Vagina (tissue), 2 donors: ENCODE measurements around the gene ZNF408. TPM values are rescaled to one million over a fixed set of nuclear protein-coding genes. Genes with fewer than 3 reads are reported as not detected.

ENCODE experiments used
- DNase-seq, 2 donors: peaks; one replicate each; pipeline ENCODE4 v3.0.0-alpha.2; 2017; ENCODE audit errors: extremely low spot score in 2 of 2
- H3K27ac ChIP-seq: fragments of 200-600 bp; sonication (generic); one replicate; pipeline ENCODE4 v1.5.1; 2019
- H3K27me3 ChIP-seq: fragments of 200-600 bp; sonication (generic); one replicate; pipeline ENCODE4 v1.5.1; 2019
- H3K36me3 ChIP-seq, 2 donors: fragments of 200-600 bp; sonication (generic); one replicate each; pipeline ENCODE4 v1.5.1; 2017 to 2019
- H3K4me1 ChIP-seq: fragments of 200-600 bp; sonication (generic); one replicate; pipeline ENCODE4 v1.5.1; 2019
- H3K4me3 ChIP-seq, 2 donors: fragments of 200-600 bp; sonication (generic); 1 replicate in 1 of 2; 2 replicates in 1 of 2; pipeline ENCODE4 v1.5.1; 2016 to 2019
- H3K9me3 ChIP-seq: fragments of 200-600 bp; sonication (generic); one replicate; pipeline ENCODE4 v1.5.1; 2019
- CTCF ChIP-seq, 3 experiments: fragments of 450-650 bp in 2 of 3; fragments of 200-600 bp in 1 of 3; sonication (generic) in 1 of 3; IDR thresholded peaks; one replicate each; pipeline ENCODE4 v1.5.1; 2017 to 2019; ENCODE audit warnings: antibody characterized with exemption in 3 of 3, mild to moderate bottlenecking in 2 of 3, moderate library complexity in 2 of 3
- POLR2A ChIP-seq, 2 donors: fragments of 450-650 bp; IDR thresholded peaks; one replicate each; pipeline ENCODE4 v1.6.1; 2017; ENCODE audit warnings: antibody characterized with exemption in 2 of 2, mild to moderate bottlenecking in 2 of 2, moderate library complexity in 2 of 2
- POLR2AphosphoS5 ChIP-seq, 2 donors: sonication (generic); formaldehyde crosslinking; IDR thresholded peaks; one replicate each; pipeline ENCODE4 v1.9.0; 2017; ENCODE audit warnings: antibody characterized with exemption in 2 of 2, mild to moderate bottlenecking in 2 of 2, low read depth in 1 of 2; ENCODE audit not compliant: insufficient read depth in 1 of 2
- intact Hi-C: fragments of 100-400 bp; cut with DNase I; formaldehyde crosslinking; loops from one replicate; pipeline ENCODE4 v1.15.1; 2023
- total RNA-seq: library from RNA; depleted of rRNA; stranded (reverse); fragments of >200 nt; gene quantifications from one replicate; pipeline ENCODE4 v1.2.3, GENCODE V29; 2016

Gene ZNF408
- total RNA-seq, 1 donor from 2014 or later, result 12.5 TPM

- Histone ChIP-seq H3K27me3 (no peaks in the 10 kb centered on the region), H3K27ac (no peak overlapping the region), H3K4me3 (no peak overlapping the region), H3K9me3 (no peaks in the 10 kb centered on the region), H3K4me1 (peaks cover 30% of the 10 kb centered on the region), H3K36me3 (peaks cover 0 to 56% of the 10 kb centered on the region in 2 donors)
- intact Hi-C loops, result no loop called here
- TF ChIP-seq POLR2A (IDR thresholded peaks at IDR 0.05) (no peak), CTCF (IDR thresholded peaks at IDR 0.05) (no peak), POLR2AphosphoS5 (IDR thresholded peaks at IDR 0.05; ENCODE audit: insufficient read depth in 1 of 2, low read depth in 1 of 2) (no peak)
- no peak for DNase-seq
These were observed 20.0 kb upstream of the ZNF408 start for GRCh38 chr11:46680815-46681214.

GRCh38 chr11:46681814-46682213 lies 19.0 kb upstream of the ZNF408 start:
- TF ChIP-seq CTCF (IDR thresholded peaks at IDR 0.05) (no peak), POLR2A (IDR thresholded peaks at IDR 0.05) (no peak), POLR2AphosphoS5 (IDR thresholded peaks at IDR 0.05; ENCODE audit: insufficient read depth in 1 of 2, low read depth in 1 of 2) (no peak)
- intact Hi-C loops, result no loop called here
- Histone ChIP-seq H3K4me1 (peaks cover 29% of the 10 kb centered on the region), H3K27ac (peak overlapping the region; percentile 37), H3K36me3 (peaks cover 0 to 64% of the 10 kb centered on the region in 2 donors), H3K9me3 (no peaks in the 10 kb centered on the region), H3K4me3 (no peak overlapping the region), H3K27me3 (no peaks in the 10 kb centered on the region)
- no peak for DNase-seq

GRCh38 chr11:46682773-46683752 lies 17.8 kb upstream of the ZNF408 start:
- TF ChIP-seq POLR2A (IDR thresholded peaks at IDR 0.05) (no peak), POLR2AphosphoS5 (IDR thresholded peaks at IDR 0.05; ENCODE audit: insufficient read depth in 1 of 2, low read depth in 1 of 2) (no peak), CTCF (IDR thresholded peaks at IDR 0.05) (no peak)
- peak overlapping the region; percentile 85 for H3K27ac ChIP-seq
- no peak for DNase-seq
- H3K36me3 ChIP-seq, result peaks cover 0 to 61% of the 10 kb centered on the region in 2 donors
- intact Hi-C loops, result no loop called here
- H3K4me1 ChIP-seq, result peaks cover 32% of the 10 kb centered on the region
- H3K9me3 ChIP-seq, result no peaks in the 10 kb centered on the region
- H3K4me3 ChIP-seq, result no peak overlapping the region
- no peaks in the 10 kb centered on the region for H3K27me3 ChIP-seq

- intact Hi-C loops, result no loop called here
- H3K36me3 ChIP-seq, result peaks cover 0 to 51% of the 10 kb centered on the region in 2 donors
- no peaks in the 10 kb centered on the region for H3K9me3 ChIP-seq
- no peak for TF ChIP-seq POLR2A (IDR thresholded peaks at IDR 0.05)
- peak in 1 of 2 donors; percentile 51 for TF ChIP-seq POLR2AphosphoS5 (IDR thresholded peaks at IDR 0.05; ENCODE audit: insufficient read depth in 1 of 2, low read depth in 1 of 2)
- no peak for TF ChIP-seq CTCF (IDR thresholded peaks at IDR 0.05)
- H3K4me1 ChIP-seq, result peaks cover 40% of the 10 kb centered on the region
- no peaks in the 10 kb centered on the region for H3K27me3 ChIP-seq
- peak overlapping the region; percentile 85 for H3K27ac ChIP-seq
- no peak overlapping the region for H3K4me3 ChIP-seq
- no peak for DNase-seq
These were observed 16.5 kb upstream of the ZNF408 start for GRCh38 chr11:46684367-46684766.
